Fibroblast of skin of back (primary cell): ENCODE data around the gene RBM28.
"Not testable (repeated sequence)": the region's sequence is repeated elsewhere in the genome, so short reads cannot be mapped to it uniquely, and the experiment has no call there.

Source experiments
- DNase-seq: peaks from one replicate; pipeline ENCODE4 v3.0.0-alpha.2; 2013

Gene RBM28

GRCh38 chr7:128347647-128348097 is 4.0 kb upstream of the RBM28 start:
- peak; percentile 44 for DNase-seq

GRCh38 chr7:128344431-128344774 is 695 bp upstream of the RBM28 start:
- DNase-seq, result no peak

GRCh38 chr7:128341733-128342132 is 2.0 kb downstream of the RBM28 start:
- DNase-seq, result no peak

GRCh38 chr7:128335730-128336129 is 8.0 kb downstream of the RBM28 start:
- no peak for DNase-seq

GRCh38 chr7:128324368-128324680 is 19.4 kb downstream of the RBM28 start:
- DNase-seq, result no peak

GRCh38 chr7:128323459-128324367 is 20.0 kb downstream of the RBM28 start:
- DNase-seq, result peak; percentile 54

- DNase-seq, result no peak
Measured at GRCh38 chr7:128323040-128323439, 20.7 kb downstream of the RBM28 start.

- peak; percentile 56 for DNase-seq
Measured at GRCh38 chr7:128322040-128322643, 21.6 kb downstream of the RBM28 start.

- no peak for DNase-seq
Measured at GRCh38 chr7:128321044-128321422, 22.7 kb downstream of the RBM28 start.

- no peak for DNase-seq
Measured at GRCh38 chr7:128318691-128319090, 25.0 kb downstream of the RBM28 start.

GRCh38 chr7:128311013-128311412 is 32.7 kb downstream of the RBM28 start:
- DNase-seq, result no peak

- no peak for DNase-seq
Measured at GRCh38 chr7:128310499-128310898, 33.2 kb downstream of the RBM28 start.

- DNase-seq, result no peak
Measured at GRCh38 chr7:128309976-128310375, 33.7 kb downstream of the RBM28 start.

GRCh38 chr7:128309124-128309523 is 34.6 kb downstream of the RBM28 start:
- no peak for DNase-seq

GRCh38 chr7:128307061-128307460 is 36.6 kb downstream of the RBM28 start:
- DNase-seq, result no peak

- no peak for DNase-seq
Measured at GRCh38 chr7:128304212-128304611, 39.5 kb downstream of the RBM28 start.

GRCh38 chr7:128303643-128304042 is 40.1 kb downstream of the RBM28 start:
- DNase-seq, result no peak

GRCh38 chr7:128303133-128303532 is 40.6 kb downstream of the RBM28 start:
- DNase-seq, result no peak

- DNase-seq, result no peak
Measured at GRCh38 chr7:128302139-128302538, 41.6 kb downstream of the RBM28 start.

- no peak for DNase-seq
Measured at GRCh38 chr7:128299109-128299607, 44.5 kb downstream of the RBM28 start.

GRCh38 chr7:128298004-128298403 is 45.7 kb downstream of the RBM28 start:
- not testable (repeated sequence) for DNase-seq

GRCh38 chr7:128287556-128287955 is 56.2 kb downstream of the RBM28 start:
- no peak for DNase-seq

- no peak for DNase-seq
Measured at GRCh38 chr7:128284102-128284501, 59.6 kb downstream of the RBM28 start.
